D341Med (cell line): ENCODE measurements around the gene PFN1.
"Not testable (repeated sequence)": the region's sequence is repeated elsewhere in the genome, so short reads cannot be mapped to it uniquely, and the experiment has no call there.

Experiments used
- DNase-seq: peaks from one replicate; pipeline ENCODE4 v3.0.0; 2012; ENCODE audit warnings: low spot score

Gene PFN1

DNA sequence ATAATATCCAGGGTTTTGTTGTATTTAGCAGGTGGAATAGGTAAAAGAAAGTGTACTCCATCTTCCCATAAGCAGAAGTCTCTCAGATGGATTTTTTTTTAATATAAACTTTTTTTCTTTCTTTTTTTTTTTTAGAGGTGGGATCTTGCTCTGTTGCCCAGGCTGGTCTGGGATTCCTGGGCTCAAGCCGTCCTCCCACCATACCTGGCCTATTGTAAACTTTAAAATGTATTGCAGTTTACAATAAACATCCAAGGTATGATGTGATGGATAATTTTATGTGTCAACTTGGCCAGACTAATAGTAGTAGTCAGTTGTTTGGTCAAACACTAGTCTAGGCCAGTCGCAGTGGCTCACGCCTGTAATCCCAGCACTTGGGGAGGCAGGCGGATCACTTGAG, 27.0 kb downstream of the PFN1 start:
- no peak for DNase-seq

DNA sequence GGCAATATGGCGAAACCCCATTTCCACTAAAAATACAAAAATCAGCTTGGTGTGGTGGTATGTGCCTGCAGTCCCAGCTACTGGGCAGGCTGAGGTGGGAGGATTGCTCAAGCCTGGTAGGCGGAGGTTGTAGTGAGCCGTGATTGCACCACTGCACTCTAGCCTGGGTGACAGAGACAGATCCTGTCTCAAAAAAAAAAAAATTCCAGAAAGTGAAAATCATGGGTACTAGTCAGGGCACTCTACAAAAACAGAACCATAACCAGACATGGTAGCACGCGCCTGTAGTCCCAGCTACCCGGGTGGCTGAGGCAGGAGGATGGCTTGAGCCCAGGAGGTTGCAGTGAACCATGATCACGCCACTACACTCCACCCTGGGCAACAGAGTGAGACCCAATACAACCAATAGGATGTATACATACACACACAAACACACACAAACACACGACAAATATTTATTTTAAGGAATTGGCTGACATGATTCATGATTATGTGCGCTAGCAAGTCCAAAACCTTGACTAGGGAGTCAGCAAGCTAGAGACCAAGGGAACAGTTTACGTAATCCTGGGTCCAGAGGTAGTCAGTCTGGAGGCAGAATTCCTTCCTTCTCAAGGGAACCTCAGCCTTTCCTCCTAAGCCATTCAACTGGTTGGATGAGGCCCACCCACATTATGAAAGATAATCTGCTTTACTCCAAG, 27.8 kb downstream of the PFN1 start:
- DNase-seq, result no peak

DNA sequence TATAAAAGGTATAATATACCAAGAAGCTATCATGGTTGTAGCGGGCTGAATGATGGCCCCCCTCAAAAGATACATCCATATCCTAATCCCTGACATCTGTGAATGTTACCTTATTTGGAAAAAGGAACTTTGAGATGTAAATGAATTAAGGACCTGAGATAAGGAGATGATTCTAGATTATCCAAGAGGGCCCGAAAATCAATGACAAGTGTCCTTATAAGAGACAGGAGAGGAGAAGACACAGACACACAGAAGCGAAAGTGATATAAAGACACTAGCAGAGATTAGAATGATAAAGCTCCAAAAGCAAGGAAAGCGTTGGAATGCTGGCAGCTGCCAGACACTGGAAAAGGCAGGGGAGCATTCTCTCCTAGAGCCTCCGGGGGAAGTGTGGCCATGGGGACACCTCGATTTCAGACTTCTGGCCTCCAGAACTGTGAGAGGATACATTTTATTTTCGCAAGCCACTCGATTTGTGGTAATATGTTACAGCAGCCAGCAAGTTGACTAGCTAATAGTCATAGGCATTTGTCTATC, 28.8 kb downstream of the PFN1 start:
- DNase-seq, result no peak

DNA sequence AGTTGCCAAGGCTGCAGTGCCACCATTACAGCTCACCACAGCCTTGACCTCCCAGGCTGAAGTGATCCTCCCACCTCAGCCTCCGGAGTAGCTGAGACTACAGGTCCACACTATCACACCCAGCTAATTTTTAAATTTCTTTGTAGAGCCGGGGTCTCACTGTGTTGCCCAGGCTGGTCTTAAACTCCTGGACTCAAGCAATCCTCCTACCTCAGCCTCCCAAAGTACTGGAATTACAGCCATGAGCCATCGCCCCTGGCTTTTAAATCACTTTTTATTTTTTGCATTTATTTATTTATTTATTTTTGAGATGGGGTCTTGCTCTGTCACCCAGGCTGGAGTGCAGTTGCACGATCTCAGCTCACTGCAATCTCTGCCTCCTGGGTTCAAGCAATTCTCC, 33.8 kb downstream of the PFN1 start:
- not testable (repeated sequence) for DNase-seq

DNA sequence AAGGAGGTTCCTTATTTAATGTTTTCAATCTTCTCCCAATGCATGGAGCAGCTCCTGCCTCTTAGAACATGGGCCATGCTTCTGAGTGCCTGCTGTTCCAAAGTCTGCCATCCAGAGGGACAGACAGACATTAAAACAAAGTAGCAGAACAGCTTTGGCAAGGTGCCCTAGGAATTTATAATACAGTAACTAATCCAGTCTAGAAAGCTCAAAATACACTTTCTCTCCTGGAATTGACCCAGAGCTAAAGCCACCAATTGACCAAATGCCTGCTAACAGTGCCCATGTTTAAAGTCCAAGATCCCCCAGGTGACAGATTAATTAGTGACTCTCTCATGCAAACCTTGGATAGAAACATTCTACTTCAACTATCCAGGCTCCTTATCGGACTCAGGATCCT, 34.3 kb downstream of the PFN1 start:
- DNase-seq, result peak; percentile 14

DNA sequence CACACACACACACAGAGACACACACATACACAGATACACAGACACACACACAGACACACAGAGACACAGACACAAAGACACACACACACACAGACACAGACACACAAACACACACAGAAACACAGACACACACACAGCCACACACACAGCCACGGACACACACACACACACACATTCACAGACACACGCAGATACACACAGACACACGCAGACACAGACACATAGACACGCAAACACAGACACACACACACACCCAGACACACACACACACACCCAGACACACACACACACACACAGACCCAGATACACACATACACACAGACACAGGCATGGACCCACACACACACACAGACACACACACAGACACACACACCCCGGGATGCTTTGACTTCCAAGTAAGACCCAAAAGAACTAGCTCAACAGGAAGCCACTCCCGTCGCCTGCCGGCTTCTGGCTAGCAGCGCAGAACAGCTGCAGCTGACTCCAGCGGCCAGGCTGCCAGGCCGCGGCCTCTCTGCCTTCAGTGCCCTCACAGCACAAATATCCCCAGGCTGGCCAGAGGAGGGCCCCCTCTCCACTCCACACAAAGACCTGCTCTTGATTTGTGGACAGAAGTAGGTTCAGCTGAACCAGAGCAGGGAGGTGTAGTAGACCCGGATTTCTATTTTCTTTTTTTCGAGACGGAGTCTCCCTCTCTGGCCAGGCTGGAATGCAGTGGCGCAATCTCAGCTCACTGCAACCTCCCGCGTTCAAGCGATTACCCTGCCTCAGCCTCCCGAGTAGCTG, 39.4 kb downstream of the PFN1 start:
- DNase-seq, result peak; percentile 79

DNA sequence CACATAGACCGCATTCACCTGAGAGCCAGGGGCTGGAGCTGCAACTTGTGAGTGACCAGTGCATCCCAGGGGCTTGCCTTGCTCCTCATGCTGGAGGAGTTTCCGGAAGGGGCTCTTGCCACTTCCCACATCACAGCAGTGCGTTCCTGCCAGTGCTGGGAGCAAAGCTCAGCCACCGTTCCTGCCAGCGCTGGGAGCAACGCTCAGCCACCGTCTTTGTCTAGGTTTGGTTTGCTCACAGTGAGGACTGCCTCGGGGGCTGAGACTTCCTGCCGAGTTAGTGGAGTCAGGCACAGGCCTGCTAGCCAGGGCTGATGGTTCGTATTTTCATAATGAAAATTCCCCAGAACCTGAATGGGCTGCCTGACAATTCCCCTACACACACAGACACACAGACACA, 40.0 kb downstream of the PFN1 start:
- DNase-seq, result peak; percentile 4

DNA sequence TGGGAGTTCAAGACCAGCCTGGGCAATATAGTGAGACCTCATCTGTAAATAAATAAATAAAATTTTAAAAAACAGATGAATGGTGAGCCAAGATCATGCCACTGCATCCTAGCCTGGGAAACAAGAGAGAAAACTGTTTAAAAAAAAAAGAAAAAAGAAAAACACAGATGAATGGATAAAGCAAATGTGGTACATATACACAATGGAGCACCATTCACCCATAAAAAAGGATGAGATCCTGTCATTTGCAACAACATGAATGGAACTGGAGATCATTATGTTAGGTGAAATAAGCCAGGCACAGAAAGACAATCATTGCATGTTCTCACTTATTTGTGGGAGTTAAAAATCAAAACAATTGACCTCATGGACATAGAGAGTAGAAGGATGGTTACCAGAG, 41.7 kb downstream of the PFN1 start:
- not testable (repeated sequence) for DNase-seq

DNA sequence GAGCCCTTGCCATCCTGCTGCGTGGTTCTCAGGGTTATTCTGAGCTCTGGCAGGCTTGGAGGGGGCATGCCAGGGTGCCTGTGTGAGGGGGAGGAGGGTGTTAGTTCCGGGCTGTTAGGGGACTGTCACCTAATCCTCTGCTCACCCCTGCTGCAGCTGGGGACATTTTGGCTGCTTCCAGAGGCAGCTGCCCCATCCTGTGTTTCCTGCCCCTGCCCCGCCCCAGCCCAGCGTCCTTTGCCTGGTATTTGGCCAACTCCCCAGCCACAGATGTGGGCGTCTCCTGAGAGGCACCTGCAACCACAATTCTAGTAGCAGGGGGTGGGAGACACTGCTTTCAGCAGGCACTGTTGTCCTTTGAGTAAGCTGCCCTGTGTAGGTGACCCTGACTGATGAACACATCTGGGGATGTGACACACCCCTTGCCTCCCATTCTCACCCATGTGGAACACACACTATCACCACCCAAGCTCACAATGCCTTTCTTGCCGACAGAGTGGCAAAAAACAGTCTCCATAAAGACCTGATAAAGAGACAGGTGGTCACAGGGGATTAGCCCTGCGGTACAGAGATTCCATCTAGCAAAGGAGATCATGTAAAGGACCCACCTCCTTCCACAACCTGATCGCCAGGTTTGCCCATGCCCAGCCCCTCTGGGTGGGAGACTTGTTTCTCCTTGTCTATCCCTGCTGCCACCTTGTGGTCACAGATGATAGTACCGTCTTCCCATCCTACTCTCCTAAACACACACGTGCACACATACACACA, 45.1 kb downstream of the PFN1 start, which contains the start of gene CHRNE:
CHRNE (minus strand) TSS at position 48 of the 768 bp plus-strand sequence; CDS start at position 13, 35 bp downstream.
- peak; percentile 63 for DNase-seq

DNA sequence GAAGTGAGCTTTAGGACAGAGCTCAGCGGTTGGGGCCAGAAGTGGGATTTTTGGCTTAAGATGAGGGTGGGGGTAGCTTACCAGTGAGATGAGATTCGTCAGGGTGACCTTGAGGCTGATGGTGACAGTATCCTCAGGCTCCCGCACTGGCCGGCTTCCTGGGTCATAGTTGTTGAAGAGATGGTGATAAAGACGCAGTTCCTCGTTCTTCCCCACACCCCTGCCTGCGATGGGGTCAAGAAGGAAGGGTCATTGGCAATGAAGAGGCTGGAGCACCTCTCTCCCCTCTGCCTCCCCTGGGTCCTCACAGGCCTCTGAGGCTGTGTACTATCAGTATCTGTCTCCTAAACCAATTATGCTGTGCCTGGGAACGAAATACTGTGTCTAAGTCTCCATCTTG, 45.8 kb downstream of the PFN1 start:
- DNase-seq, result no peak

DNA sequence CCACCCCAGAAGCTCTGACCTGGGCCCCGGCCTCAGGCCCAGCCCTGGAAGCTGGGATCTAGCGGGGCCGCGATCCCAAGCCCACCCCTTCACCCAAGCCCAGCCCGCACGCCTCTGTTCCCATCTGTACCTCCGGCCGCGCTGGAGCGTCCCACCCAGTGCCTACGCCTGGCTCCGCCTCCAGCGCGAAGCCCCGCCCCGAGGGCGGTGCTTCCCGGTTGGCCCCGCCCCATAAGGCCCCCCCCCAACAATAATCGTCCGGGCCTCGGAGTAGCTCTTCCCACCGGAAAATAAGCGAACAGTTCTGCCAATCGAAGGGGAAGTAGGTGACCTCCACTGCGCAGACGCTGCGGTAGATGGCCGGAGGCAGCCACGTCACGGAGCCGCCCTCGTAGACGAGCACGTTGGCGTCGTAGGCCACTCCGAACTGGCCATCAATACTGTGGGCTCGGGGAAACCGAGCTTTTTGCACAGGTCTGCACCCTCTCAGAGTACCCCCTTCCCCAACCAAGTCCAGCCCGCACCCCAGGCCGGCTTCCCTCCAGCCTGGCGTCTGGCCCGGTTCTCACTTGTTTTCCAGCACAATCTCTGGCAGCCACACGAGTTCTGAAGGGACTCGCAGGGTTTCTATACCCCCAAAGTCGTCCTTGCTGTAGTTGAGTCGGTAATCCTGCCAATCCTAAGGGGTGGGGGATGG, 46.5 kb downstream of the PFN1 start:
- no peak for DNase-seq

DNA sequence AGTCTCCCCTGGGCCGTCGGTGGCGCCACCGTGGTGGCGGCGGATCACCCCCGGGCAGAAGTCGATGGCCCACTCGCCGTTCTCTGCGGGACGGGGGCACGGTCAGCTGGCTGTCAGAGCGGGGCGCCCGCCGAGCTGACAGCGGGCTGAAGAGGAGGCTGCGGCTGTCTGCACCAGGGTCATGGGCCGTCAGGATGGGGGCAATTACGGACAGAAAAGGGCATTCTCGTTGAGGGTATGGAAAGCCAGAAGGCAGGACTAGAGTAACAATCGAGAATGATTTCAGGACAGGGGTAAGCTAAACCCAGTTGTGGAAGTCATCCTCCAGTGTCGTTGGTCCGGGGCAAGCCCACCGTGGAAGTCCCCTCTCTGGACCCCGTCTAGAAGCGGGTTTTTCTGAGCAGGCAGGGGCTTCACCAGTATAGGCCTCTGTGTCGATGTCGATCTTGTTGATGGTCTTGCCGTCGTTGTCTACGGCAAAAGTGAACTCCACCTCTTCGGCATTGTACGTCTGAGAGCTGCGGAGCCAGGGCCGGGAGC, 47.2 kb downstream of the PFN1 start:
- DNase-seq, result no peak

DNA sequence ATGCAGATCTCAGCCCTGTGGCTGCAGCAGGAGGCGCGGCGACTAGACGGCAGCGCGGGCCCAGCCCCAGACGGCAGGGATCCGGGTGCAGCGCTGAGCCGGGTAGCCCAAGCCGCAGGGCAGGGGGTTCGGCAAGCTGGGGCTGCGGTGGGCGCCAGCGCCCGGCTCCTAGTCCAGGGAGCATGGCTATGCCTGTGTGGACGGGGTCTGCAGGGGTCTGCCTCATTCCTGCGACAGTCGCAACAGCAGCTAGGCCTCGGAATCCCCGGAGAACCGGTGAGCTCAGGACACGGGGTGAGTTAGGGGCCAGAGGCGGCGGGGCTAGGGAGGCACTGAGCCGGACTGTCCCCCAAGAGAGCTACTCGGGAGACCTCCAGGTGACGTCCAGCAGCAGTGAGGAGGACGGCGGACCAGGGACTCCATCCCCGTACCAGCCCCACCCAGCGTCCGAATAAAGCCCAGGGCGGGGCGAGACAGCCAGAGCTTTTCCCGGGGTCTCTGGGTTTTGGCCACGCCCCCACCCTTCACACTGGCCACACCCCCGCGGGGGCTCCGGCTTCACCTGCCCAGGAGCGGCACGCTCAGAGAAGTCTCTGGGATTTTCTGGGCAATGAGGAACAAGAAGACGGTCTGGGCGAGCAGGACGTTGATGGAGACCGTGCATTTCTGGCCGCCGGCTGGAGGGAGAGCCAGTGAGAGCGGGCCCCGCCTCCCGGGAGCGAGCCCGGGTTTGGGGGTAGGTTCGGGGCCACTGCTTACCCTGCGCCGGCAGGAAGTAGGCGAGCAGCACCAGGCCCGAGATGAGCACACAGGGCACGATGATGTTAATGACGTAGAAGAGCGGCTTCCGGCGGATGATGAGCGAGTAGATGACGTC, 47.9 kb downstream of the PFN1 start:
- DNase-seq, result no peak

DNA sequence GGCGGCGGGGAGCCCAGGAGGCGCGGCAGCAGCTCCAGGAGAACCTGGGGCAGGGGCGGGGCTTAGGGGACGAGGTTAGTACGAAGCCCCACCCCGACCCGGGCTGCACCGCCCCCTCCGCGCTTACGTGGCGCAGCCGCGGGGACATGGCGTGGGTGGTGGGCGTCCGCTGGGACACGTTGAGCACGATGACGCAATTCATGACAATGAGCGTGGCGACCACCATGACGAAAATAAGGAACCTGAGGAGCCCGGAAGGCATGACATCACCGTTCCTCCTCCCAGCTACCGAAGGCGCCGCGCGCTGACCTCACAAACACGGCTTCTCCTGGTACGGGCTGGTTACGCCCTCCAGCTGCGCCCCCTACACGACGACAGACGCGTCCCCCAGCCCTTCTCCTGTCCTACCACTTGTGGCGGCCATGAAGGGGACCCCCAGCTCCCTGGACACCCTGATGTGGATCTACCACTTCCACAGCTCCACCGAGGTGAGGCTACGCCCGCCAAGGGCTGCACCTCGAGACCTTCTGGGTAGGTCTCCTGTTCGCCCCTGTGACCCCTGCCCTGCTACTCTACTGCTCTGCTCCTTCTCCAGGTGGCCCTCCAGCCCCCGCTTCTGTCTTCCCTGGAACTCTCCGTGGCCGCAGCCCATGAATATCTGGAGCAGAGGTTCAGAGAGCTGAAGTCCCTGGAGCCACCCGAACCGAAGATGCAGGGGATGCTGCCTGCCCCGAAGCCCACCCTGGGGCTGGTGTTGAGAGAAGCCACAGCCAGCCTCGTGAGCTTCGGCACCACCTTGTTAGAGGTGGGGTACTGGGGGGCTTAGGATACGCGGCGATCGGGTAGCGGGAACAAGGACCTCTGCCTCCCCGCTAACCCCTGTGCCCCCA, 48.7 kb downstream of the PFN1 start, which contains the start of gene C17orf107:
C17orf107 (plus strand) TSS at position 196 of the 890 bp plus-strand sequence; CDS start at position 423, 227 bp downstream.
- no peak for DNase-seq

DNA sequence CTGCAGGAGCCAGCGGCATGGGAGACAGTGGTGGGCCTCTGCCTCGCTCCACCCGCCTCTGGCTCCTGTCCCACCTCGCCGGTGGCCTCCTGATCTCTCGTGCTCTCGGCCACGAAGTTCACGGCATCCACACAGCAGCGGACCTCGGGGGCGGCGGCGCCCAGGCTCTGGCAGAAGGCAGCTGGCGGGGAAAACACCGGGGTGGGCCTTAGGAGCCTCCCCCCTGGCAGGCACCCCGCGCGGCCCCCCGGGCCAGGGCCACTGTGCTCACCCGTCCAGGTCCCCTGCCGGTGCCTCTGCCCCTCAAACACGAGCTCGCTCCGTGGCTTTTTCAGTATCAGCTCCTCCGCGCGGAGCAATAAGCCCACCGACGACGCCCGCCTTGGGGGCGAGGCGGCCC, 49.4 kb downstream of the PFN1 start:
- DNase-seq, result no peak

DNA sequence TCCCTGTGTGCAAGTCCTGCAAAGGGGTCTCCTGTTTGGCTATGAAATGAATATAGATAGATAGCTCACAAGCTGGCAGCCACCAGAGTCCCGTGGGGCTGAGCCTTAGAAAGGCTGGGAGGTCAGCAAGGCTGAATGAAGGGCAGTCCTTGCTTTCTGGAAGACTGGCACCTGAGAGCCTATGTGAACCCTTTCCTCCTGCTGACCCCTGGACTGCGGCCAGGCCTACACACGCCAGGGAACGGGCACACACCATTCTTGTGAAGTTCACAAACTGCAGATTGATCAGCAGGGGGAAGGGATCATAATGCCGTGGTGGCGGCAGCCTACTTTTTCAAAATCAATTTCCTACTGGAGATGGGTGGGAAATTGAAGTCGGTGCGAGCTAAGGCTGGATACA, 50.0 kb downstream of the PFN1 start:
- DNase-seq, result no peak

DNA sequence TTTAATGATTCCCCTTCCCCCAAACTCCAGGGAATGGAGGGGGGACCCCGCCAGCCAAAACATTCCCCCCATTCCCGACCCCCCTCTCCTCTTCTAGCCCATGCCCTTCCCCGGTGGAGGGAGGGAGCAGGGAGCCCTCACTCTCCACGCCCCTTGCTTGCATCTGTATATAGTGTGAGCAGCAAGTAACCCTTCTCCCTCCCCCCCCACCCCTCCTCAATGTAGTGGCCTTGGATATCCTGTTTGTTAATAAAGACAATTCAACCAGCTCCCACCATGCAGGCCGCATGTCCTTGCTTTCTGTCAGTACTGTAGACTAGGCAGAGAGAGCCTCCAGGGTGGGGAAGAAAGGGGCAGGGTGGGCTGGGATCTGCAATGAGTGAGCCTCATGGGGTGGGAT, 50.5 kb downstream of the PFN1 start:
- no peak for DNase-seq

DNA sequence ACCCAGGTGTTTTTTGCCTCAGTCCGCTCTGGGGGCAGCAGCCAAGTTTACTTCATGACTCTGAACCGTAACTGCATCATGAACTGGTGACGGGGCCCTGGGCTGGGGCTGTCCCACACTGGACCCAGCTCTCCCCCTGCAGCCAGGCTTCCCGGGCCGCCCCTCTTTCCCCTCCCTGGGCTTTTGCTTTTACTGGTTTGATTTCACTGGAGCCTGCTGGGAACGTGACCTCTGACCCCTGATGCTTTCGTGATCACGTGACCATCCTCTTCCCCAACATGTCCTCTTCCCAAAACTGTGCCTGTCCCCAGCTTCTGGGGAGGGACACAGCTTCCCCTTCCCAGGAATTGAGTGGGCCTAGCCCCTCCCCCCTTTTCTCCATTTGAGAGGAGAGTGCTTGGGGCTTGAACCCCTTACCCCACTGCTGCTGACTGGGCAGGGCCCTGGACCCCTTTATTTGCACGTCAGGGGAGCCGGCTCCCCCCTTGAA, 51.1 kb downstream of the PFN1 start:
- no peak for DNase-seq
